A549 (cell line): ENCODE results near the gene OPRL1. TPM values are rescaled to one million over a fixed set of nuclear protein-coding genes. Genes with fewer than 3 reads are reported as not detected.

ENCODE experiments used
- ATAC-seq, 2 experiments: fragments of 200-7000 bp in 1 of 2; fragments of >200 bp in 1 of 2; cut with Nextera tagmentation in 1 of 2; cut with Tn5 transposase in 1 of 2; 3 replicates each; pipeline versions ENCODE4 v1.8.0 to v1.9.1; 2018 to 2020; ENCODE audit warnings: mild to moderate bottlenecking in 1 of 2, moderate library complexity in 1 of 2
- CTCF ChIA-PET: fragments of 300-600 bp; sonication (Branson Sonifier 250); formaldehyde crosslinking; extraction: SDS; loops from one replicate; lab custom pipeline; 2021; ENCODE audit warnings: antibody characterized with exemption, inconsistent platforms; lab: Yijun Ruan, JAX
- POLR2A ChIA-PET: fragments of 350-600 bp; formaldehyde crosslinking; extraction: SDS; loops from one replicate; lab custom pipeline; 2021; ENCODE audit warnings: antibody characterized with exemption, inconsistent platforms; lab: Yijun Ruan, JAX
- DNase-seq, 2 experiments: peaks; one replicate each; pipeline versions ENCODE4 v3.0.0 to v3.0.0-alpha.2; 2011 to 2016; ENCODE audit warnings: low read depth in 1 of 2, low spot score in 1 of 2
- FAIRE-seq: peaks from 2 replicates; lab custom pipeline; 2011; peaks lifted over from hg19 to GRCh38; lab: Jason Lieb, UNC
- H3K27ac ChIP-seq, 2 experiments: fragments of >200 bp; sonication (Bioruptor Twin); formaldehyde crosslinking; 3 replicates each; pipeline ENCODE4 v1.5.1; 2016 to 2017
- H3K4me1 ChIP-seq: fragments of >200 bp; sonication (Bioruptor Twin); formaldehyde crosslinking; 3 replicates; pipeline ENCODE4 v1.6.1; 2016
- H3K4me2 ChIP-seq: fragments of >200 bp; sonication (Bioruptor Twin); formaldehyde crosslinking; 3 replicates; pipeline ENCODE4 v1.6.1; 2016
- H3K4me3 ChIP-seq: fragments of >200 bp; sonication (Bioruptor Twin); formaldehyde crosslinking; 3 replicates; pipeline ENCODE4 v1.5.1; 2016
- H3K9me3 ChIP-seq: fragments of >200 bp; sonication (Bioruptor Twin); formaldehyde crosslinking; 3 replicates; pipeline ENCODE4 v1.6.1; 2016
- BHLHE40 ChIP-seq: IDR thresholded peaks from 2 replicates; pipeline ENCODE4 v1.6.1; 2012; ENCODE audit warnings: low read depth, low read length, inconsistent platforms
- CBX2 ChIP-seq: fragments of 200-600 bp; sonication (generic); IDR thresholded peaks from 2 replicates; pipeline ENCODE4 v1.6.1; 2016; ENCODE audit warnings: low read depth, mild to moderate bottlenecking, borderline replicate concordance
- EHF ChIP-seq: fragments of 250-450 bp; sonication (Bioruptor Pico); IDR thresholded peaks from 2 replicates; pipeline ENCODE4 v1.5.0; 2020; ENCODE audit warnings: mild to moderate bottlenecking
- EHMT2 ChIP-seq: fragments of 200-600 bp; sonication (generic); IDR thresholded peaks from 2 replicates; pipeline ENCODE4 v1.6.1; 2016; ENCODE audit warnings: antibody characterized with exemption, low read depth, mild to moderate bottlenecking, moderate library complexity
- ELK1 ChIP-seq: fragments of 150-350 bp; IDR thresholded peaks from 2 replicates; pipeline ENCODE4 v1.6.1; 2014; ENCODE audit warnings: low read depth, mild to moderate bottlenecking, low read length
- EP300 ChIP-seq, 2 experiments: fragments of >200 bp; sonication (Bioruptor Twin); formaldehyde crosslinking; IDR thresholded peaks; 2 replicates in 1 of 2; 3 replicates in 1 of 2; pipeline ENCODE4 v1.6.1; 2016 to 2017
- FOSL2 ChIP-seq, 2 experiments: fragments of 450-650 bp in 1 of 2; fragments of >200 bp in 1 of 2; sonication (Bioruptor Twin) in 1 of 2; formaldehyde crosslinking; IDR thresholded peaks; 2 replicates each; pipeline versions ENCODE4 v1.5.0 to v1.6.1; 2016 to 2020; ENCODE audit warnings: mild to moderate bottlenecking in 1 of 2, moderate library complexity in 1 of 2
- FOXS1 ChIP-seq: fragments of 250-450 bp; sonication (Bioruptor Pico); IDR thresholded peaks from 2 replicates; pipeline ENCODE4 v1.5.0; 2020; ENCODE audit warnings: mild to moderate bottlenecking, moderate library complexity
- GATA3 ChIP-seq: IDR thresholded peaks from 2 replicates; pipeline ENCODE4 v1.6.1; 2012; ENCODE audit warnings: borderline replicate concordance
- HDAC2 ChIP-seq: fragments of 200-600 bp; sonication (generic); IDR thresholded peaks from 2 replicates; pipeline ENCODE4 v1.6.1; 2016
- HEYL ChIP-seq: fragments of 250-450 bp; sonication (Bioruptor Pico); IDR thresholded peaks from 2 replicates; pipeline ENCODE4 v1.8.0; 2021; ENCODE audit warnings: mild to moderate bottlenecking, moderate library complexity
- HOXB13 ChIP-seq: fragments of 250-450 bp; sonication (Bioruptor Pico); IDR thresholded peaks from 2 replicates; pipeline ENCODE4 v1.5.0; 2020; ENCODE audit warnings: low read depth, mild to moderate bottlenecking, moderate library complexity
- HOXB5 ChIP-seq: fragments of 250-450 bp; sonication (Bioruptor Pico); IDR thresholded peaks from 2 replicates; pipeline ENCODE4 v1.5.0; 2020; ENCODE audit warnings: mild to moderate bottlenecking, moderate library complexity
- JUN ChIP-seq, 2 experiments: fragments of >200 bp; sonication (Bioruptor Twin); formaldehyde crosslinking; IDR thresholded peaks; 2 replicates in 1 of 2; 3 replicates in 1 of 2; pipeline ENCODE4 v1.6.1; 2016 to 2017
- KDM1A ChIP-seq: fragments of 200-600 bp; sonication (generic); IDR thresholded peaks from 2 replicates; pipeline ENCODE4 v1.6.1; 2016; ENCODE audit warnings: low read depth, mild to moderate bottlenecking
- MAFK ChIP-seq: fragments of 450-650 bp; IDR thresholded peaks from 2 replicates; pipeline ENCODE4 v1.6.1; 2014; ENCODE audit not compliant: partially characterized antibody
- MAZ ChIP-seq: fragments of 150-350 bp; IDR thresholded peaks from 2 replicates; pipeline ENCODE4 v1.6.1; 2014; ENCODE audit warnings: antibody characterized with exemption, low read depth, low read length, borderline replicate concordance
- MYC ChIP-seq: IDR thresholded peaks from 2 replicates; pipeline ENCODE4 v1.6.1; 2012; ENCODE audit warnings: mild to moderate bottlenecking, inconsistent platforms, low read length, improper control_type of control experiment, borderline replicate concordance
- NPAS2 ChIP-seq: fragments of 250-450 bp; sonication (Bioruptor Pico); IDR thresholded peaks from 2 replicates; pipeline ENCODE4 v1.8.0; 2022; ENCODE audit warnings: mild to moderate bottlenecking, moderate library complexity, borderline replicate concordance
- RARB ChIP-seq: fragments of 250-450 bp; sonication (Bioruptor Pico); IDR thresholded peaks from 2 replicates; pipeline ENCODE4 v1.8.0; 2021; ENCODE audit warnings: mild to moderate bottlenecking, moderate library complexity
- RFX5 ChIP-seq: fragments of 450-650 bp; IDR thresholded peaks from 2 replicates; pipeline ENCODE4 v1.7.1; 2014; ENCODE audit warnings: antibody characterized with exemption, mild to moderate bottlenecking, moderate library complexity
- SMC3 ChIP-seq: fragments of >200 bp; sonication (Bioruptor Twin); formaldehyde crosslinking; IDR thresholded peaks from 3 replicates; pipeline ENCODE4 v1.6.1; 2018; ENCODE audit warnings: inconsistent platforms
- SREBF2 ChIP-seq: fragments of 450-650 bp; IDR thresholded peaks from 2 replicates; pipeline ENCODE4 v1.6.1; 2014; ENCODE audit warnings: mild to moderate bottlenecking, moderate library complexity
- TFCP2L1 ChIP-seq: fragments of 250-450 bp; sonication (Bioruptor Pico); IDR thresholded peaks from 2 replicates; pipeline ENCODE4 v1.5.0; 2021; ENCODE audit warnings: mild to moderate bottlenecking
- TP53 ChIP-seq: fragments of 250-450 bp; sonication (Bioruptor Pico); IDR thresholded peaks from 2 replicates; pipeline ENCODE4 v1.5.0; 2021; ENCODE audit warnings: mild to moderate bottlenecking, moderate library complexity
- ZC3H11A ChIP-seq: fragments of 450-650 bp; IDR thresholded peaks from 2 replicates; pipeline ENCODE4 v1.6.1; 2014; ENCODE audit warnings: antibody characterized with exemption, mild to moderate bottlenecking
- ZNF302 ChIP-seq: fragments of 250-450 bp; sonication (Bioruptor Pico); IDR thresholded peaks from 2 replicates; pipeline ENCODE4 v1.9.0; 2021; ENCODE audit warnings: inconsistent platforms, mild to moderate bottlenecking, moderate library complexity
- WGBS: methylation state at CpG from one replicate; pipeline ENCODE4 v1.1.6; 2017; ENCODE audit errors: missing lambda C conversion rate; 5-methylcytosine and 5-hydroxymethylcytosine counted together
- polyA plus RNA-seq, 4 experiments: library from polyadenylated mRNA; depleted of rRNA in 3 of 4; stranded (reverse); fragments of >200 nt; fragmentation: RNase III in 1 of 4; extraction: RNeasy Plus Mini Kit Qiagen cat#74134 plus additional on column Dnase treatment in 1 of 4; gene quantifications; 2 replicates in 3 of 4; 3 replicates in 1 of 4; pipeline ENCODE4 v1.2.3, GENCODE V29; 2011 to 2017
- TF ChIP-seq, protein P1 (sequence below): IDR thresholded peaks from 2 replicates; pipeline ENCODE4 v1.6.1; 2012
- TF ChIP-seq, protein P2 (sequence below): fragments of >200 bp; sonication (Bioruptor Twin); formaldehyde crosslinking; IDR thresholded peaks from 2 replicates; pipeline ENCODE4 v1.6.1; 2016
- TF ChIP-seq, protein P3 (sequence below): IDR thresholded peaks from 2 replicates; pipeline ENCODE4 v1.6.1; 2012
- TF ChIP-seq, protein P4 (sequence below): fragments of 250-450 bp; sonication (Bioruptor Pico); IDR thresholded peaks from 2 replicates; pipeline ENCODE4 v1.5.0; 2020; ENCODE audit warnings: low read depth, mild to moderate bottlenecking, moderate library complexity

Gene OPRL1
- polyA plus RNA-seq, 2 of the 4 experiments (the other 2 are of a cell fraction): 0.54 to 1.2 TPM

GRCh38 chr20:64145458-64146300, 65.8 kb downstream of the OPRL1 start:
- ATAC-seq: 0 out of 6 replicates have a peak, but pooled peaks of 1 of the 2 experiments have one; percentile 29
- DNase-seq: peak in 1 of 2 experiments; percentile 48
- Histone ChIP-seq H3K27ac (no peak overlapping the region), H3K4me3 (no peak overlapping the region), H3K4me1 (no peaks in the 10 kb centered on the region), H3K9me3 (peaks cover 20% of the 10 kb centered on the region), H3K4me2 (no peak overlapping the region)
- POLR2A ChIA-PET: no interaction called here
- no peak for TF ChIP-seq ZNF302 (CRISPR knock-in tag)
- no peak for TF ChIP-seq RFX5
- TF ChIP-seq SMC3: no peak
- no peak for TF ChIP-seq EHF (CRISPR knock-in tag)
- TF ChIP-seq MAZ: no peak
- TF ChIP-seq, protein P1, sequence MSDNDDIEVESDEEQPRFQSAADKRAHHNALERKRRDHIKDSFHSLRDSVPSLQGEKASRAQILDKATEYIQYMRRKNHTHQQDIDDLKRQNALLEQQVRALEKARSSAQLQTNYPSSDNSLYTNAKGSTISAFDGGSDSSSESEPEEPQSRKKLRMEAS: no peak
- TF ChIP-seq SREBF2: no peak
- no peak for TF ChIP-seq MAFK
- TF ChIP-seq, protein P2, sequence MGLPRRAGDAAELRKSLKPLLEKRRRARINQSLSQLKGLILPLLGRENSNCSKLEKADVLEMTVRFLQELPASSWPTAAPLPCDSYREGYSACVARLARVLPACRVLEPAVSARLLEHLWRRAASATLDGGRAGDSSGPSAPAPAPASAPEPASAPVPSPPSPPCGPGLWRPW: no peak
- no peak for TF ChIP-seq TFCP2L1 (CRISPR knock-in tag)
- no peak for TF ChIP-seq KDM1A
- TF ChIP-seq ELK1: no peak
- no peak for TF ChIP-seq TP53
- TF ChIP-seq, protein P3, sequence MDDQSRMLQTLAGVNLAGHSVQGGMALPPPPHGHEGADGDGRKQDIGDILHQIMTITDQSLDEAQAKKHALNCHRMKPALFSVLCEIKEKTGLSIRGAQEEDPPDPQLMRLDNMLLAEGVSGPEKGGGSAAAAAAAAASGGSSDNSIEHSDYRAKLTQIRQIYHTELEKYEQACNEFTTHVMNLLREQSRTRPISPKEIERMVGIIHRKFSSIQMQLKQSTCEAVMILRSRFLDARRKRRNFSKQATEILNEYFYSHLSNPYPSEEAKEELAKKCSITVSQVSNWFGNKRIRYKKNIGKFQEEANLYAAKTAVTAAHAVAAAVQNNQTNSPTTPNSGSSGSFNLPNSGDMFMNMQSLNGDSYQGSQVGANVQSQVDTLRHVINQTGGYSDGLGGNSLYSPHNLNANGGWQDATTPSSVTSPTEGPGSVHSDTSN: no peak
- TF ChIP-seq GATA3: no peak
- TF ChIP-seq RARB (CRISPR knock-in tag): no peak
- no peak for TF ChIP-seq FOXS1
- no peak for TF ChIP-seq FOSL2 (IDR thresholded peaks at IDR 0.05)
- no peak for TF ChIP-seq FOSL2 (CRISPR knock-in tag; IDR thresholded peaks at IDR 0.05)
- TF ChIP-seq HEYL (CRISPR knock-in tag): no peak
- no peak for TF ChIP-seq HOXB13 (CRISPR knock-in tag)
- FAIRE-seq: no peak
- 50% methylated on average over 17 of the region's 17 CpGs for WGBS
- CTCF ChIA-PET: interaction anchor here (0.6 to 2.0 kb wide), 5 partner anchors 9 to 69 kb away, joined by 3 to 9 read pairs (median 3); partner anchors contain the start of gene LKAAEAR1

DNA sequence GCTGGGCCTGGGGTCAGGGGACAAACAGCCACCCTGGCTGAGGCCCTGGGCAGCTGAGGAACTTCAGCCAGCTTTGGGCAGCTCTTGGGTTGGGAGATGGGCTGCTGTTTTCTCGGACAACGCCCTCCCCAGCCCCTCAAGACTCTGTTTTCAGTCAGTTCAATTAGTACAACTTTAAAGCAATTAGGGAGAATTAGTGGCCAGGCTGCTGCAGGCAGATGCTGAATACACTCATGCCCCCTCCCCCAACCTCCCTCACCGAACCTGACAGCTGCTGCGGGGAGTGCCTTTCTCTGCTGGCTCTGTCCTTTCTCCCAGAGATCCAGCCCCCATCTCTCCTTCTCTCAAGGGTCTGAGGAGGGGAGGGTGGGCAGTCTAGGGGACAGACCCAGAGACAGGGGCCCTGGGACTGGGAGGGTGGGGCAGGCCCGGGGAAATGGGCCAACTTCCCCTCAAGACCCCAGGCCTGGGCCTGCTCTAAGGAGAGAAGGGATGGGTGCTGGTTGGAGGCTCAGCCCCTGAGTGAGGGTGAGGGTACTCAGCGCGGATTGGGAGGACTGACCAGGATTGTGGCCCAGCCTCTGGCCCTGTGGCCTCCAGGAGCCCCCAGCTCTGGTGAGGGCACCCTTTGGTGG, 66.5 kb downstream of the OPRL1 start:
- POLR2A ChIA-PET: no interaction called here
- H3K4me1 ChIP-seq: no peaks in the 10 kb centered on the region
- no peak overlapping the region for H3K4me2 ChIP-seq
- H3K9me3 ChIP-seq: peaks cover 20% of the 10 kb centered on the region
- FAIRE-seq (no peak), ATAC-seq (no peak), DNase-seq (no peak)
- WGBS: 44% methylated on average over 6 of the region's 7 CpGs
- TF ChIP-seq EP300 (IDR thresholded peaks at IDR 0.05) (no peak), SREBF2 (no peak), NPAS2 (CRISPR knock-in tag) (no peak), HDAC2 (no peak), MYC (no peak), CBX2 (no peak), JUN (IDR thresholded peaks at IDR 0.05) (no peak), BHLHE40 (no peak), HEYL (CRISPR knock-in tag) (no peak), ZC3H11A (no peak), HOXB5 (CRISPR knock-in tag) (no peak), TFCP2L1 (CRISPR knock-in tag) (no peak), EHMT2 (no peak)
- TF ChIP-seq, protein P4, sequence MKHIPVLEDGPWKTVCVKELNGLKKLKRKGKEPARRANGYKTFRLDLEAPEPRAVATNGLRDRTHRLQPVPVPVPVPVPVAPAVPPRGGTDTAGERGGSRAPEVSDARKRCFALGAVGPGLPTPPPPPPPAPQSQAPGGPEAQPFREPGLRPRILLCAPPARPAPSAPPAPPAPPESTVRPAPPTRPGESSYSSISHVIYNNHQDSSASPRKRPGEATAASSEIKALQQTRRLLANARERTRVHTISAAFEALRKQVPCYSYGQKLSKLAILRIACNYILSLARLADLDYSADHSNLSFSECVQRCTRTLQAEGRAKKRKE: no peak
- CTCF ChIA-PET: interaction anchor here (0.6 to 1.3 kb wide), 2 partner anchors 25 to 70 kb away, joined by 3 read pairs; no protein-coding TSS in a partner anchor
- no peak overlapping the region for H3K27ac ChIP-seq
- no peak overlapping the region for H3K4me3 ChIP-seq
